Tibial nerve (tissue), 3 donors: ENCODE data around the gene CLEC16A.

ENCODE experiments used
- POLR2A ChIP-seq, 2 donors: fragments of 450-650 bp; IDR thresholded peaks; one replicate each; pipeline ENCODE4 v1.6.1; 2017; ENCODE audit warnings: antibody characterized with exemption in 2 of 2, mild to moderate bottlenecking in 2 of 2, moderate library complexity in 2 of 2
- TF ChIP-seq, protein P1 (sequence below), 5 experiments: fragments of 200-600 bp in 3 of 5; fragments of 450-650 bp in 2 of 5; sonication (generic) in 3 of 5; IDR thresholded peaks; one replicate each; pipeline ENCODE4 v1.5.1; 2016 to 2019; ENCODE audit warnings: antibody characterized with exemption in 5 of 5, mild to moderate bottlenecking in 3 of 5, moderate library complexity in 2 of 5

DNA sequence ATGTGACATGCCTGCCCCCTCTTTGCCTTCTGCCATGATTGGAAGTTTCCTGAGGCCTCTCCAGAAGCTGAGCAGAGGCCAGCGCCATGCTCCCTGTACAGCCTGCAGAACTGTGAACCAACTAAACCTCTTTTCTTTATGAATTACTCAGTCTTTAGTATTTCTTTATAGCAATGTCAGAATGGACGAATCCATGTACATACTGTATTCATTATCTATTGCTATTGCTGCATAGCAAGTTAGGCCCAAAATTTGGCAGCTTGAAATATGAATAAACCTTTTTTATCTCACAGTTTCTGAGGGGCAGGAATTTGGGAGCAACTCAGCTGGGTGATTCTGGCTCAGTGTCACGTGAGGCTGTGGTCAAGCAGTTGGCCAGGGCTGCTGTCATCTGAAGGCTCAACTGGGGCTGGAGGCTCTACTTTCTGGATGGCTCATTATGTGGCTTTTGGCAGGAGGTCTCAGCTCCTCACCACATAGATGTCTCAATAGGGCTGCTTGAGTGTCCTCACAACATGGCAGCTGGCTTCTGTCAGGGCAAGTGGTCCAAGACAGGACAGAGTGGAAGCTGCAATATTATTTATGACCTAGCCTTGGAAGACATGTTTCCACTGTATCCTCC, 271.7 kb downstream of the CLEC16A start:
- TF ChIP-seq, protein P1, sequence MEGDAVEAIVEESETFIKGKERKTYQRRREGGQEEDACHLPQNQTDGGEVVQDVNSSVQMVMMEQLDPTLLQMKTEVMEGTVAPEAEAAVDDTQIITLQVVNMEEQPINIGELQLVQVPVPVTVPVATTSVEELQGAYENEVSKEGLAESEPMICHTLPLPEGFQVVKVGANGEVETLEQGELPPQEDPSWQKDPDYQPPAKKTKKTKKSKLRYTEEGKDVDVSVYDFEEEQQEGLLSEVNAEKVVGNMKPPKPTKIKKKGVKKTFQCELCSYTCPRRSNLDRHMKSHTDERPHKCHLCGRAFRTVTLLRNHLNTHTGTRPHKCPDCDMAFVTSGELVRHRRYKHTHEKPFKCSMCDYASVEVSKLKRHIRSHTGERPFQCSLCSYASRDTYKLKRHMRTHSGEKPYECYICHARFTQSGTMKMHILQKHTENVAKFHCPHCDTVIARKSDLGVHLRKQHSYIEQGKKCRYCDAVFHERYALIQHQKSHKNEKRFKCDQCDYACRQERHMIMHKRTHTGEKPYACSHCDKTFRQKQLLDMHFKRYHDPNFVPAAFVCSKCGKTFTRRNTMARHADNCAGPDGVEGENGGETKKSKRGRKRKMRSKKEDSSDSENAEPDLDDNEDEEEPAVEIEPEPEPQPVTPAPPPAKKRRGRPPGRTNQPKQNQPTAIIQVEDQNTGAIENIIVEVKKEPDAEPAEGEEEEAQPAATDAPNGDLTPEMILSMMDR (IDR thresholded peaks at IDR 0.05), result no peak
- TF ChIP-seq POLR2A (IDR thresholded peaks at IDR 0.05), result no peak
